Upper lobe of left lung (tissue), 4 donors: ENCODE measurements around the gene SGMS1.

ENCODE experiments used
- EP300 ChIP-seq, 4 donors: sonication (generic); formaldehyde crosslinking; IDR thresholded peaks; one replicate each; pipeline ENCODE4 v1.5.1; 2017; ENCODE audit warnings: antibody characterized with exemption in 4 of 4, control low read depth in 2 of 4
- POLR2A ChIP-seq, 4 donors: fragments of 450-650 bp; IDR thresholded peaks; one replicate each; pipeline ENCODE4 v1.5.1; 2016 to 2017; ENCODE audit warnings: antibody characterized with exemption in 4 of 4, mild to moderate bottlenecking in 2 of 4
- POLR2AphosphoS5 ChIP-seq, 2 donors: sonication (generic); formaldehyde crosslinking; IDR thresholded peaks; one replicate each; pipeline ENCODE4 v1.5.1; 2017; ENCODE audit warnings: antibody characterized with exemption in 2 of 2
- TF ChIP-seq, protein P1 (sequence below), 6 experiments: fragments of 450-650 bp in 4 of 6; fragments of 200-600 bp in 2 of 6; sonication (generic) in 2 of 6; IDR thresholded peaks; one replicate each; pipeline ENCODE4 v1.5.1; 2016 to 2019; ENCODE audit warnings: antibody characterized with exemption in 6 of 6

DNA sequence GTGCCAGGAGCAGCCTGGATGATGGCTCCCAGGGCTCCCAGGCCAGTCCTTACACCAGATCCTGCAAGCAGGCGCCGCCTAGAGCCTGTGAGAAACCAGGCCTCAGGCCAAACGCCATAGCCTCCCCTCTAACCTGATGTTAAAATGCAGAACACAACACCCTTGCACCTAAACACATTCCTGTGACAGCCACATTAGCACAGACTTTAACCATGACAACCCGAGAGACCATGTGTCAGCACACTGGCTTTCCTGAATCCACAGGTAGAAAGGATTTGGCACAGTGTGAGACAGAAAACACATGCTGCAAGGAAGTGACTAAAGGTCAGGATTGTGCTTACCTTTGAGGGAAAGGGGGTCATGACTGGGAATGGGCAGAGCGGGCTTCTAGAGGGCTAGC is 59.9 kb downstream of the SGMS1 start:
- TF ChIP-seq, protein P1, sequence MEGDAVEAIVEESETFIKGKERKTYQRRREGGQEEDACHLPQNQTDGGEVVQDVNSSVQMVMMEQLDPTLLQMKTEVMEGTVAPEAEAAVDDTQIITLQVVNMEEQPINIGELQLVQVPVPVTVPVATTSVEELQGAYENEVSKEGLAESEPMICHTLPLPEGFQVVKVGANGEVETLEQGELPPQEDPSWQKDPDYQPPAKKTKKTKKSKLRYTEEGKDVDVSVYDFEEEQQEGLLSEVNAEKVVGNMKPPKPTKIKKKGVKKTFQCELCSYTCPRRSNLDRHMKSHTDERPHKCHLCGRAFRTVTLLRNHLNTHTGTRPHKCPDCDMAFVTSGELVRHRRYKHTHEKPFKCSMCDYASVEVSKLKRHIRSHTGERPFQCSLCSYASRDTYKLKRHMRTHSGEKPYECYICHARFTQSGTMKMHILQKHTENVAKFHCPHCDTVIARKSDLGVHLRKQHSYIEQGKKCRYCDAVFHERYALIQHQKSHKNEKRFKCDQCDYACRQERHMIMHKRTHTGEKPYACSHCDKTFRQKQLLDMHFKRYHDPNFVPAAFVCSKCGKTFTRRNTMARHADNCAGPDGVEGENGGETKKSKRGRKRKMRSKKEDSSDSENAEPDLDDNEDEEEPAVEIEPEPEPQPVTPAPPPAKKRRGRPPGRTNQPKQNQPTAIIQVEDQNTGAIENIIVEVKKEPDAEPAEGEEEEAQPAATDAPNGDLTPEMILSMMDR (IDR thresholded peaks at IDR 0.05) = no peak
- TF ChIP-seq POLR2A (IDR thresholded peaks at IDR 0.05) = no peak
- no peak for TF ChIP-seq EP300 (IDR thresholded peaks at IDR 0.05)
- no peak for TF ChIP-seq POLR2AphosphoS5 (IDR thresholded peaks at IDR 0.05)
